GM19099 (cell line): ENCODE results near the gene HOXC12.

Source experiments
- POLR2A ChIP-seq: IDR thresholded peaks from 3 replicates; pipeline ENCODE4 v1.6.1; 2011; ENCODE audit warnings: low read depth; ENCODE audit not compliant: insufficient read length; ENCODE audit errors: extremely low read depth

HOXC12 gene

DNA sequence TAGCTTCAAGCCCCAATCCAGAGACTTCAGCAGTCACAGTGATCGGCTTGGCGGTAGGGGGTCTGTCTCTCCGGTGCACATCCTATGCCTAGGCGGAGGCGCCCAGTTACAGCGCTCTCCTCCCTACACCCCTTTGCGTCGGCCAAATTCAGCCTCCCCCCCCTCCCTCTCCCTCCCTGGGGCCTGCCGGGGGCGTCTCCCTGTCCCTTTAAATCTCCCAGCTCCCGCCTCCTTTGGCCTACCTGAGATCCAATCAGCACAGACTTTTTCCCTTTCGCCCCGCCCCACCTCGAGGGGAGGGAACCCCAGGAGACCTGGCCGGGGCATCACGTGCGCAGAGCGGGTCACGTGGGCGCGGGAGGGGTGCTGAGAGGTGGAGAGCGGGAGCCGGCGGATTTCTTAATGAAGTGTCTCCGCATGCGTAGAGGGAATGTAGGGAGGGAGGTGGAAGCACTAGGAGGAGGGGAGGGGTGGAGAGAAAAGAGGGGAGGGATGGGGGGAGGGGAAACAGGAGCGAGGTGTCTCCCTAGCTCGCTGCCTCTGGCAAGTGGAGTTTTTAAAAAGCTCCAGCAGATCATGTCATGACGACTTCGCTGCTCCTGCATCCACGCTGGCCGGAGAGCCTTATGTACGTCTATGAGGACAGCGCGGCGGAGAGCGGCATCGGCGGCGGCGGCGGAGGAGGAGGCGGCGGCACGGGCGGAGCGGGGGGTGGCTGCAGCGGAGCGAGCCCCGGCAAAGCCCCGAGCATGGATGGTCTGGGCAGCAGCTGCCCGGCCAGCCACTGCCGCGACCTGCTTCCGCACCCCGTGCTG lies 16.2 kb upstream of the HOXC12 start, which contains the start of gene HOXC13:
Gene HOXC13, plus strand, starts transcription at position 506 of the 815 bp plus-strand sequence. Its CDS starts 76 bp downstream, at position 582.
- TF ChIP-seq POLR2A: no peak

- no peak for TF ChIP-seq POLR2A
Measured at GRCh38 chr12:53939141-53940108, 15.3 kb upstream of the HOXC12 start.

GRCh38 chr12:53940443-53941014 lies 14.2 kb upstream of the HOXC12 start:
- no peak for TF ChIP-seq POLR2A

- TF ChIP-seq POLR2A: no peak
Measured at GRCh38 chr12:53941187-53941586, 13.5 kb upstream of the HOXC12 start.

- TF ChIP-seq POLR2A: no peak
Measured at GRCh38 chr12:53941750-53942149, 13.0 kb upstream of the HOXC12 start.

- TF ChIP-seq POLR2A: no peak
Measured at GRCh38 chr12:53942467-53942997, 12.2 kb upstream of the HOXC12 start.

- no peak for TF ChIP-seq POLR2A
Measured at GRCh38 chr12:53944209-53944608, 10.5 kb upstream of the HOXC12 start.

DNA sequence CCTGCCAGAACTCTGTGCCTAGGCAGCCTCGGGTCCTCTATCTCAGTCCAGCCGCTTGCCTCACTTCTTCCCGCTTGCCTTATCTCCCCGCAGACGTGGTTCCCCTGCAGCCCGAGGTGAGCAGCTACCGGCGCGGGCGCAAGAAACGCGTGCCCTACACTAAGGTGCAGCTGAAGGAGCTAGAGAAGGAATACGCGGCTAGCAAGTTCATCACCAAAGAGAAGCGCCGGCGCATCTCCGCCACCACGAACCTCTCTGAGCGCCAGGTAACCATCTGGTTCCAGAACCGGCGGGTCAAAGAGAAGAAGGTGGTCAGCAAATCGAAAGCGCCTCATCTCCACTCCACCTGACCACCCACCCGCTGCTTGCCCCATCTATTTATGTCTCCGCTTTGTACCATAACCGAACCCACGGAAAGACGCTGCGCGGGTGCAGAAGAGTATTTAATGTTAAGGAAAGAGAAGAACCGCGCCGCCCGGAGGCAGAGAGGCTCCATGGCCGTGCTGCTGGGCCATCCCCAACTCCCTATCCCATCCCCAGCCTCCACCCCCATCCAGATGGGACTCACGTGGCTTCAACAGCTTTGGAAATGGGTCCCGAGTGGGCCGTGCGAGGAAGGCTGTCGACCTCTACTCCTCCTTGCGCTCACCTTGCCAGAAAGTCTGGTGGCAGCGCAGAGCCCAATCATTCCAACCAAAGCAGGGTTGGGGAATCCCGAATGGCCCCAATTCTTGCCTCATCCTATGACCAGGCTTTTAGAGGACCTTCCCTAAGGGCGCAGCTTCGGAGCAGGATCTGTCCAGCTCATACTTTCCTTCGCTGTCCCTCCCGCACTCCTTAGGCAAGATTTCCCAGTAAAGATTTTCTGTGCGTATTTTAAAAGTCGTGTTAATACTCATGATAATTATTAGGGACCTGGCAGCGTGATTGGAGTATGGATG lies 9.5 kb upstream of the HOXC12 start:
- no peak for TF ChIP-seq POLR2A

GRCh38 chr12:53947743-53948142 lies 7.0 kb upstream of the HOXC12 start:
- no peak for TF ChIP-seq POLR2A

- TF ChIP-seq POLR2A: no peak
Measured at GRCh38 chr12:53948650-53949593, 5.8 kb upstream of the HOXC12 start.

DNA sequence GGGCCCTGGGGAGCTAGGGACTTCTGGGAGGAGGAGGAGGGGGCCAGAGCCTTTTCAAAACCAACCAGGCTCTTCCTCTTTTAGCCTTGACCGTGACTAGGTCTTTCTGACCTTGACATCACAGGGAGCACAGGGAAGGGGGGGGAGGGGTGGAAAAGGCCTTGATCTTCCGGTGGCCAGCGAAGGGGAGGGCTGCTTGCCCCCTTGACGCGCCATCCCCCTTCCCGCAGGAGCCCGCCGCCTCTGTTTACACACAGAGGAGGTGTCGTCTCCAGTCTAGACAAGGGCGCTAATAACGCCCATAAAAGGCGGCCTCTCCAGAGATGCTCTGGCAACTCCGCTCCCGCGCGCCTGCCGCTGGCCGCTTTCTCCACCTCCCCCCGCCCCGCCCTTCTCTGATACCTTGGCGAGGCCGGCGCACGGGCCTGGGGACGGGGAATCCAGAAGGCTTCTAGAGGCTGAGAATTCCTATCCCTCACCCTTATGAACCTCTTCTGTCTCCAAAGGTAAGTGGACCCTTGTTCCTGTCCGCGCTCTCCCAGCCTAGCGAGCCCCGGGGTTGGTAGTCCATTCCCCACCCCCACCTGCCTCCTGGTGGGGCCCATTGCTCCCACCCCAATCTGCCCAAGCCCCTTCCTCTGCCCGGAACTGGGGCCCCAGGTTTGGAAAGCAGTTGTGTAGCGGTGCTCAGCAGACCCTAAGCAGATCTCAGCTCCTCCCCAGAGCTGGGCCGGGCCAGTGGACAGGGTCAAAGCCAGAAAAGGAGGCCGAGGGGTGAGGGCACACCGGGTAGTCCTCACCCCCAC lies 4.9 kb upstream of the HOXC12 start:
- TF ChIP-seq POLR2A: no peak

DNA sequence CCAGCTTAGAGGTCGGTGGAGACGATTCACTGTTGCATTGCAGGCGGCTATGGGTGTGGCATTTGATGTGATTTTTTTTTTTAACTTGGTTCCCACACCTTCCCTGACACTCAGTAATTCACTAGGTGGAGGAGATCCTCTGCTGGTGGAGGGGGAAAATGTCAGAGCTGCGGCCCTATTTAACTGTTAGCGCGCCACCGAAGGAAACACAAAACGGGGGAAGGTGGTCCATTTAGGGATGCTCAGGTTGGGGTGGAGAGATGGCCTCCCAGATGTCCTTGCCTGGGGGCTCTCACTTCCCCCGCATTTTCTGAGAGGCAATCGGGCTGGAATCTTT lies 4.3 kb upstream of the HOXC12 start:
- TF ChIP-seq POLR2A: no peak

DNA sequence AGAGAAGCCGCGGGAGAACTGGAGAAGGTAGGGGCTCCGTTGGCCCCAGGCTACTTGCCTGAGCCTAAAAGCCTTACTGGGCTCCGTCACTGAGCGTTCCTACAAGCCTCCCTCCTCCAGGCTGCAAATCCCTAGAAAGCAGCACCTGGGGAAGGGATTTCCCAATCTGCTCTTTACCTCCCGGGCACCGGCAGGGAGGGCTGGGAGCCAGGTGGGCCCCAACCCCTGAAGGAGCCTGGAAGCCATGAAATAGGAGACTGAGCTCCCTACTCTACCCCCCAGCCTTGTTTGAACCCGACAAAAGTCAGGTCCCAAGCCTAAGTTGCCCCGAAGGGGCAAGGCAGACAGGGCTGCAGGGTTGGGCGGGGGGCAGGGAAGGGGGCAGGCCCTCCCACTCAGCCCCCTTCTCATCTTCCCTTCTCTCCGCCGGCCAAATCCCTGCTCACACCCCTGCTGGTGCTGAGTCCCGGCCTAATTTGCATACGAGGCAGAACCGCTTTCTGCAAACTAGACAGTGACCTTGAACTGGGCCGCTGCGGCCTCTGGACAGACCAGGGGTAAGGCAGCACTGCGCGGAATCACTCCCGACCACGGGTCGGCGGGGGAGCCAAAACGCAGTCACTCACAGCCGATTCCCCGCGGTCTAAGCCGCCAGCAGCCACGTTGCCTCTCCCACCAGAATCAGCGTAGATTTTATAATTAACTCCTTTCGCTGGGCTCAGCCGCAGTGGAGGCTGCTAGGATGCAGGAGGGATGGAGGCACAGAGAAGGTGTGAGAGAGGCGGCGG lies 3.7 kb upstream of the HOXC12 start:
- TF ChIP-seq POLR2A: no peak
